Common myeloid progenitor, CD34-positive (primary cell): ENCODE measurements around the gene OPHN1.
"Not testable (repeated sequence)": the region's sequence is repeated elsewhere in the genome, so short reads cannot be mapped to it uniquely, and the experiment has no call there.

Experiments
- CTCF ChIA-PET: fragments of 350-600 bp; sonication (Branson Sonifier 250); formaldehyde crosslinking; loops from one replicate; lab custom pipeline; 2021; ENCODE audit warnings: antibody characterized with exemption; lab: Charles Lee
- POLR2A ChIA-PET: fragments of 350-600 bp; sonication (Branson Sonifier 250); formaldehyde crosslinking; loops from one replicate; lab custom pipeline; 2021; ENCODE audit warnings: antibody characterized with exemption; lab: Charles Lee
- DNase-seq, 3 donors: peaks; one replicate each; pipeline versions ENCODE4 v3.0.0 to v3.0.0-alpha.2; 2013
- H3K27ac ChIP-seq, 2 experiments: 1 replicate in 1 of 2; 2 replicates in 1 of 2; pipeline ENCODE4 v1.7.0; 2013; ENCODE audit warnings: inconsistent platforms in 2 of 2, low read length in 2 of 2, mild to moderate bottlenecking in 2 of 2, low read depth in 1 of 2, moderate library complexity in 1 of 2; ENCODE audit not compliant: severe bottlenecking in 2 of 2, insufficient read depth in 1 of 2, poor library complexity in 1 of 2
- H3K27me3 ChIP-seq, 5 experiments: replicated peaks in 2 of 5; 1 replicate in 3 of 5; 2 replicates in 2 of 5; pipeline versions ENCODE4 v1.6.1 to v1.7.0; 2013; ENCODE audit warnings: low read length in 4 of 5, mild to moderate bottlenecking in 2 of 5, moderate library complexity in 2 of 5, inconsistent platforms in 1 of 5; ENCODE audit not compliant: insufficient read depth in 5 of 5, control insufficient read depth in 4 of 5
- H3K36me3 ChIP-seq, 4 experiments: 1 replicate in 2 of 4; 2 replicates in 2 of 4; pipeline versions ENCODE4 v1.6.1 to v1.7.0; 2013; ENCODE audit warnings: low read length in 3 of 4, control low read depth in 1 of 4, mild to moderate bottlenecking in 1 of 4; ENCODE audit not compliant: control insufficient read depth in 4 of 4, insufficient read depth in 4 of 4
- H3K4me1 ChIP-seq, 4 experiments: 1 replicate in 3 of 4; 2 replicates in 1 of 4; pipeline versions ENCODE4 v1.6.1 to v1.7.1; 2013; ENCODE audit warnings: low read length in 3 of 4, mild to moderate bottlenecking in 3 of 4, control low read depth in 1 of 4, inconsistent platforms in 1 of 4, moderate library complexity in 1 of 4; ENCODE audit not compliant: control insufficient read depth in 4 of 4, insufficient read depth in 4 of 4; ENCODE audit errors: control extremely low read depth in 1 of 4
- H3K4me3 ChIP-seq, 7 experiments: 1 replicate in 4 of 7; 2 replicates in 3 of 7; pipeline versions ENCODE4 v1.5.1 to v1.7.0; 2013; ENCODE audit warnings: mild to moderate bottlenecking in 7 of 7, low read length in 6 of 7, moderate library complexity in 6 of 7, inconsistent platforms in 2 of 7, low read depth in 2 of 7, control low read depth in 1 of 7; ENCODE audit not compliant: insufficient read depth in 4 of 7, control insufficient read depth in 1 of 7; ENCODE audit errors: extremely low read depth in 1 of 7
- H3K9me3 ChIP-seq, 5 experiments: 1 replicate in 4 of 5; 2 replicates in 1 of 5; pipeline versions ENCODE4 v1.6.1 to v1.7.1; 2013; ENCODE audit warnings: low read length in 4 of 5, mild to moderate bottlenecking in 2 of 5, inconsistent platforms in 1 of 5, low read depth in 1 of 5, moderate library complexity in 1 of 5; ENCODE audit not compliant: control insufficient read depth in 4 of 5, insufficient read depth in 2 of 5; ENCODE audit errors: control extremely low read depth in 1 of 5
- WGBS: methylation state at CpG from one replicate; pipeline ENCODE4 v1.1.5; 2013; ENCODE audit not compliant: insufficient coverage; 5-methylcytosine and 5-hydroxymethylcytosine counted together

OPHN1 gene

GRCh38 chrX:68084765-68085164 is 348.5 kb downstream of the OPHN1 start:
- Histone ChIP-seq H3K27ac (no peak overlapping the region), H3K9me3 (peaks cover 0 to 4% (median 0%) of the 10 kb centered on the region in 5 experiments), H3K4me3 (no peak overlapping the region), H3K27me3 (no peaks in the 10 kb centered on the region), H3K4me1 (no peaks in the 10 kb centered on the region), H3K36me3 (no peaks in the 10 kb centered on the region)
- CTCF ChIA-PET = no interaction called here
- DNase-seq = peak in 2 of 3 donors; percentile 13 to 15
- POLR2A ChIA-PET = no interaction called here
- 43% methylated on average over 1 of the region's 1 CpG for WGBS

DNA sequence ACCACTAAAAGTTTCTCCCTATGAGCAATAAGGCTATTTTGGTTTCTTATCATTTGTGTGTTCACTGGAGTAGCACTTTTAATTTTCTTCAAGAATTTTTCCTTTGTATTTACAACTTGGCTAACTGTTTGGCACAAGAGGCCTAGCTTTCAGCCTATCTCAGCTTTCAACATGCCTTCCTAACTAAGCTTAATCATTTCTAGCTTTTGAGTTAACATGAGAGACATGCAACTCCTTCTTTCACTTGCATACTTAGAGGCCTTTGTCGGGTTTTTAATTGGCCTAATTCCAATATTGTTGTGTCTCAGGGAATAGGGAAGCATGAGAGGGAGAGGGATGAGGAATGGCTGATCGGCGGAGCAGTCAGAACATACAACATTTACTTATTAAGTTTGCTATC is 349.8 kb downstream of the OPHN1 start:
- Histone ChIP-seq H3K27me3 (no peaks in the 10 kb centered on the region), H3K4me3 (no peak overlapping the region), H3K4me1 (no peaks in the 10 kb centered on the region), H3K9me3 (peaks cover 0 to 4% (median 0%) of the 10 kb centered on the region in 5 experiments), H3K36me3 (no peaks in the 10 kb centered on the region), H3K27ac (no peak overlapping the region)
- no peak for DNase-seq
- CTCF ChIA-PET = no interaction called here
- POLR2A ChIA-PET = no interaction called here
- no CpG with 5 or more reads among the region's 3 CpGs for WGBS

GRCh38 chrX:68079961-68080360 is 353.3 kb downstream of the OPHN1 start:
- Histone ChIP-seq H3K9me3 (peaks cover 0 to 6% (median 0%) of the 10 kb centered on the region in 5 experiments), H3K4me1 (no peaks in the 10 kb centered on the region), H3K36me3 (no peaks in the 10 kb centered on the region), H3K27ac (no peak overlapping the region), H3K27me3 (no peaks in the 10 kb centered on the region), H3K4me3 (no peak overlapping the region)
- DNase-seq = no peak
- WGBS = 75% methylated on average over 1 of the region's 1 CpG
- CTCF ChIA-PET = no interaction called here
- POLR2A ChIA-PET = no interaction called here

DNA sequence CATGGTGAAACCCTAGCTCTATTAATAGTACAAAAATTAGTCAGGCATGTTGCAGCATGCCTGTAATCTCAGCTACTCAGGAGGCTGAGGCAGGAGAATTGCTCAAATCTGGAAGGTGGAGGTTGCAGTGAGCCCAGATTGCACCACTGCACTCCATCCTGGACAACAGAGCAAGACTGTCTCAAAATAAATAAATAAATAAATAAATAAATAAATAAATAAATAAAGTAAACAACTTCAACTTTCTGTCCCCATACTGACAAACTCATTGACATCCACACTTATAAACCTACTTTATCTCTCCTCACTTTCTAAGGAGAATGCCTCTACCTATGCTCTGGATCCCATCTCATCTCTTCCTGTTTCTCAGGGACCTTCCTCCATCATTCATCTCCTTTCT is 354.5 kb downstream of the OPHN1 start:
- H3K27me3 ChIP-seq, CTCF ChIA-PET, H3K27ac ChIP-seq, H3K4me1 ChIP-seq, POLR2A ChIA-PET, DNase-seq, H3K9me3 ChIP-seq, H3K4me3 ChIP-seq, H3K36me3 ChIP-seq: not testable (repeated sequence)

- H3K9me3 ChIP-seq = peaks cover 0 to 6% (median 0%) of the 10 kb centered on the region in 5 experiments
- no peak overlapping the region for H3K27ac ChIP-seq
- CTCF ChIA-PET = no interaction called here
- H3K4me1 ChIP-seq = no peaks in the 10 kb centered on the region
- DNase-seq = no peak
- H3K27me3 ChIP-seq = no peaks in the 10 kb centered on the region
- no peak overlapping the region for H3K4me3 ChIP-seq
- POLR2A ChIA-PET = no interaction called here
- peaks cover 0 to 2% (median 0%) of the 10 kb centered on the region in 4 experiments for H3K36me3 ChIP-seq
Observed at GRCh38 chrX:68077378-68077777, 355.9 kb downstream of the OPHN1 start.

DNA sequence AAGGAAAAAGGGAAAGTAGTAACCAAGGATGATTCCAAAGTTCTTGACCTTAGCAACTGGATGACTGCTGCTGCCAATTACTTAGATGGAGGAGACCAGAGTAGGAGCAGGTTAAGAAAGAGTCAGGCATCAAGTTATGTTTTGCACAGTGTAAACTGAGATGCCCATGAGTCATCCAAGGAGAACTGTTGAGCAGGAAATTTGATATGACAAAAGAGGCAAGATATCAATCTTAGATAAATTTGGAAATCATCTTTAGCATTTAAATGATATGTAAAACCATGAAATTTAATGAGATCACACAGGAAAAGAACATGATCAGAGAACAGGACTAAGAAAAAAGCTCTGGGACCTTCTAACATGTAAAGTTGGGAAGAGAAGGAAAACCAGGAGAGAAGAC is 361.3 kb downstream of the OPHN1 start:
- Histone ChIP-seq H3K4me3 (no peak overlapping the region), H3K4me1 (no peaks in the 10 kb centered on the region), H3K27me3 (no peaks in the 10 kb centered on the region), H3K36me3 (peaks cover 0 to 2% (median 0%) of the 10 kb centered on the region in 4 experiments), H3K27ac (no peak overlapping the region), H3K9me3 (peaks cover 0 to 4% (median 0%) of the 10 kb centered on the region in 5 experiments)
- no peak for DNase-seq
- POLR2A ChIA-PET = no interaction called here
- CTCF ChIA-PET = no interaction called here

- POLR2A ChIA-PET = not testable (repeated sequence)
Observed at GRCh38 chrX:68070119-68070518, 363.2 kb downstream of the OPHN1 start.

More at GRCh38 chrX:68070119-68070518, 363.2 kb downstream of the OPHN1 start:
- H3K4me1 ChIP-seq, H3K36me3 ChIP-seq, CTCF ChIA-PET, H3K4me3 ChIP-seq, H3K27ac ChIP-seq, H3K27me3 ChIP-seq, DNase-seq, H3K9me3 ChIP-seq: not testable (repeated sequence)
- WGBS = 80% methylated on average over 1 of the region's 2 CpGs
